ENCODE results near the gene ATP8A2.

ATP8A2 gene

DNA sequence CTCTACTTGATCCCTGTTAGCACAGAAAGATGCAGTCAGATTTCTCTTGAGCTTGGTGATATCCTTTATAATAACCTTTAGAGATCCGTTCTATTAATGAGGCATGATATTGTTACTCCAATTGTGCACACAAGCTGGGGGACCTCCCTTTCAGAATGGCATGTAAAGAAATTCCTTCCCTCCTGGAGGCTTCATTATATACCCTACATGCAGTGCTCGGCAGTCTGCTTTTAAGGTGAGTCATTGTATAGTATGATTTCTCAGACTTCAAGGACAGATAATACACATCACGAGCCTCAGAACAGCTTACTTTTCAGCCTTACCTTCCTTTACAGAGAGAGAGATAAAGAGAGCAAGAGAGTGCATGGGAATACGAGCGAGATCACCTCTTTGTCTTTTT is 261.3 kb downstream of the ATP8A2 start:
- DNase-seq, result no peak

DNA sequence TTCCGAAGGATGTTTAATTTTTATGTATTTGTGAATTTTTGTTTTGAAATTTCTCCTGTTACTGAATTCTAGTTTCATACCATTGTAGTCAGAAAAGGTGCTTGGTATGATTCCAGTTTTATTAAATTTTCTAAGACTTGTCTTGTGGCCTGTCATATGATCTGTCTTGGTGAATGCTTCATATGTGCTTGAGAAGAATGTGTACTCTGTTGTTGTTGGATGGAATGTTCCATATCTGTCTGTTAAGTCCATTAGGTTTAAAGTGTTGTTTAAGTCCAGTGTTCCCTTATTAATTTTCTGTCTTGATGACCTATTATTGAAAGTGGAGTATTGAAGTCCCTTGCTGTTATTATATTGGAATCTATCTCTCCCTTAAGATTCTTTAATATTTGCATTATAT is 273.9 kb downstream of the ATP8A2 start:
- DNase-seq, result no peak

DNA sequence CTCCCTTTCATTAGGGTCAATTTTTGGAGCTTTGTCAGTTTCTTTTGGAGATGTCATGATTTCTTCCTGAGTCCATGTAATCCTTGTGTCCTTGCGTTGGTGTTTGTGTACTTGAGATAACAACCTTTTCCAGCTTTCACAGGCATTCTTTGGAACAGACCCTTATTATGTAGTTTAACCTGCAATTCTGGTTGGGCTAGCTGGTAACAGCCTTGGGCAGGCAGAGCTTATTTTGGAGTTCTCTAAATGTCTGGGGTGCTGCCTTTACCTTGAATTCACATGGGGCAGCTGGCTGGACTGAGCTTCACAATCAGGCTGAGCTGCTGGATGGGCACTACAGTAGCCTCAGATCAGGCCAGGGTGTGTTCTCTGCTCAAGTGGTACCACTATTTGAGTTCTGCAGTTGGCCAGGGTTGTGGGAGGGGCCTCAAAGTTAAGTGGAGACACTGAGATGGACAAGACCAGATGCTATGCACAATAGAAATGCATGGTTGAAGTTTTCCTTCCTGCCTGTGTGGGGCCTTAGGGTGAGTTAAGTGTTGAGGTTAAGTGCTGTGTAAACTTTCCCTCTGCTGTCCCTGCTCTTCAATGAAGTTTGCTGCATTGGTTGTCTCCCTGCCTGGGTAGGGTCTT is 277.3 kb downstream of the ATP8A2 start:
- DNase-seq, result no peak

DNA sequence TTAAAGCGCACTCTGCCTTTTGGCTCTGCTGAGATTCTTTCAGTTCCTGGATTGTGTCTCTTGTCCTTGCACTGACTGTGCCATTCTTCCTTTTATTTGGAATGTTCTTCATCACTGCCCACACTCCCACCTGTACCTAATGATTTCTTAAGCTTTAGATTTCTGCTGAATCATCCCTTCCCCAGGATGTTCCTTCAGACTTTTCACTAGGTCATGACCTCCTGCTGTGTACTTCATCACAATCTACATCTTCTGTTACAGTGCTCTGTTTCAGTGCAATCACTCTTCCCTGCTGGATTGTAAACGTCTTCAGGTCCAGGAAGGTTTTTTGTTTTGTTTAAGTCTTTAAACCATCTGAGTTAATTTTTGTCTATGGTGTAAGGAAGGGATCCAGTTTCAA is 281.0 kb downstream of the ATP8A2 start:
- DNase-seq, result no peak

DNA sequence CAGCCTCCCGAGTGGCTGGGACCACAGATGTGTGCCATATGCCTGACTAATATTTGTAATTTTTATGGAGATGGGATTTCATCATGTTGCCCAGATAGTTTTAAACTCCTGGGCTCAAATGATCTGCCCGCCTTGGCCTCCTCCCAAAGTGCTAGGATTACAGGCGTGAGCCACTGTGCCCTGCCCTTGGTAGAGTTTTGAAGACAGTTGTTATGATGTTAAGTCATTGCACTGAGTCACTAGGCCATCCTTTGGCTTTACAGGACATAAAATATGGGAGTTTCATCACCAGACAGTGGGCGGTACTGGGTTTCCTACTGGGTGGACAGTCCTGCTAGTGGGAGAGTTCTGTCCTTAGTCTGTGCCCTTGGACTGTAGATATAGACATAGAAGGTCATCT is 282.5 kb downstream of the ATP8A2 start:
- no peak for DNase-seq

DNA sequence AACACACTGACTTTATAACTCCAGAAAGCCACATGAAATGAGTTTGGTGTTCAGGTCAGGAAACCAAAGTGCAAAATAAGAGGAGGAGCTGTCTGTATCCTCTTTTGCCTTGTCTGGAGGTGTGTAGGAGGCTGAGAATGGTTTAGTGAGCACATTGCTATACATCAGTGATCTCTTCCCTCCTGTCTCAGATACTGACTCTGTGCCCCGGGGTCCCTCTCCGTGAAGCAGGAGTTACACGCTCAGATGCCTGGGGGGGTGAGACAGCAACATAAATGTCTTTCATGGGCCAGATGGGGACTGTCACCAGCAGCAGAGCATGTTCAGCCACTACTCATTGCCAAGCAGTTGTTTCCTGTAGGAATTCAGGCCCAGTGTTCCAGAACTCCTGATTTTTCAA is 285.4 kb downstream of the ATP8A2 start:
- DNase-seq, result no peak

DNA sequence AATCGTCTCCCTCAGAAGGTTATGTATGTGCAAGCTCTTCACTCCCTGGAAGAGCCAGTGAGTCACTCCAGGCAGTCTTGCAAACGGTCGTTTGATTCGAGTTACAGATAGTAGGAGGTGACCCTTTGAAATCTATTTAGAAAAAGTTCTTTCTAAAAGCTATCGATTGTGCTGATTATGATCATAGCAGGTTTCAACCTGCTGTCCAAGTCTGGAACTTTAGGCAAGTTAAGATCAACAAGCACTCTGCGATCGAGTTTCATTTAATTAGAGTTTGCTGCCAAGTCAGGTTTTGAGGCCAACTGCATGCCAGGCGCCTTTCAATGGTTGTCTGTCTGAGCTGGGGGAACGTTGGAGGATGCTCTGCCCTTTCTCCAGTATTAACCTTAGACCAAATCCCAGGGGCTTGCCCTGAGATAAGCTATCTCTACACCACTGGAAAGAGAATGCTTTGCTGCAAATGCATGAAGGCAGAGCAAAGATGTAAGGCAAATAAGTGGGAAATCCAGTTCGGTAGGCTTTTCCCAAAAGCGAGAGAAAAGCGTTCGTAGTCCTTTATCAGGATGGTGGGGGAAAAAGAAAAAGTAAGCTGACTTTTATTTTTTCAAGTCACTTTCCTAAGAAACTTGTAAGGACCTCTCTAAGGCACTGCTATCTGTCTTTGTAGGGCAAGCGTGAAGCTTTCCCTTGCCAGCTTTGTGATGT is 287.5 kb downstream of the ATP8A2 start:
- no peak for DNase-seq

DNA sequence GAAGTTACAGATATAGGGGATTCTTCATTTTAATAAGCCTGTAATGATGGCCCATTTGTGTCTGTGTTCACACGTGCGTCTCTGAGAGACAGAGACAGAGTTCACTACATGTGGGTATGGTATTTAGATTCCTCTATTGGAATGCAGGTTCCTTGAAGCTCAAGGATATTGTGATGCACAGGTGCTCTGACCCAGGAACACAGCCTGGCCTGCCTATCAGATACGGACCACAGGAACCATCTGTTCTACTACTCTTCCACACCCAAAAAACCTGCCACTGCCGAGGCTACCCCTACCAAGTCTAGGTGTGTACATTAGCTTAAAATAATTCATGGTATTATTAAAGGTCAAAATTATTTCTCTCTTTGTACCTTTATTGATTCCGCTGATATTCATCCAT is 289.2 kb downstream of the ATP8A2 start:
- no peak for DNase-seq

DNA sequence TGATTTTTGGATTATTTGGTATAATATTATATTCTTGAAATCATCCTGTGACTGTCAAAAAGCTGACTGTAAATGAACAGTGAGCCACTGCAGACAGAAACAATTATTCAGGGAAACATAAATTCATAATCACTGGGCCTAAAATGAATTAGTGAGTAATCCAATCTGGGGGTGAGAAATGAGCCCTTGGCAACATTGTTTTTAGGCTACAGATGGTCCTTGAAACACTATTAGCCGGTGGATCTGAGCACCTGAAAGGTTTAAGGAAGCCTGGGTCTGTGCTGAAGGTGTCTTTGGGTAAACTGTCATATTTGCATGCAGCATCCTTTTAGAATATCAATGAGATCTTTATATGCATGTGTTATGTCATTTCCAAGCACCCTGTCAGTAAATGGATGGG is 290.7 kb downstream of the ATP8A2 start:
- DNase-seq, result no peak

DNA sequence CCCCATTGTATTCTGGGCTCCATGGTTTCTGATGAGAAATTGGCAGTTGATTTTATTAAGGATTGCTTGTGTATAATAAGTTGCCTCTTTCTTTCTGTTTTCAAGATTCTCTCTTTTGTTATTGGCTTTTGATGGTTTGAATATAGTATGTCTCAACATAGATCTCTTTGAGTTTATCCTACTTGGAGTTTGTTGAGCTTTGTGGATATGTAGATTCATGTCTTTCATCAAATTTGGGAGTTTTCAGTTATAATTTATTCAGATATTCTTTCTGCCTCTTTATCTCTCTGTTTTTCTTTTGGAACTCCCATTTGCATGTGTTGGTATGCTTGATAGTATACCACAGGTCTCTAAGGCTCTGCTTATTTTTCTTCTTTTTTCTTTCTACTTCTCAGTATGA is 296.6 kb downstream of the ATP8A2 start:
- no peak for DNase-seq

DNA sequence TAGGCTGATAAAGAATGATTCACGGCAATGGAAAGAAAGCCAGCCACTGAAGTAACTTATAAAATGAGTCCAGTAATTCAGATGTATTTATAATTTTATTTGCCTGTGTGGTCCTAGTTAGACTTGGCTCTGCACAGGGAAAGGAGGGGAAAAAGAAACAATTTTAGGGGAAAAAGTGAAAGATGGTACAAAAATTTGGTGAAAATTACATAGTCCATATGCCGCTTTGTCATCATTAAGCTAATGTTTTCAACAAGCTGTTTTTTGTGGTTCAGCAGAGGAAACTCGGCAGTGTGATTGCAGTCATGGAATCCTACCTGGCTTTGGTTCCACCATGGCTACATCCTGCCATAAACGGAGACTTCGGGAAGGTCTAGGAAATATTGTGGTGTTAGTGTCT is 301.9 kb downstream of the ATP8A2 start:
- DNase-seq, result no peak

DNA sequence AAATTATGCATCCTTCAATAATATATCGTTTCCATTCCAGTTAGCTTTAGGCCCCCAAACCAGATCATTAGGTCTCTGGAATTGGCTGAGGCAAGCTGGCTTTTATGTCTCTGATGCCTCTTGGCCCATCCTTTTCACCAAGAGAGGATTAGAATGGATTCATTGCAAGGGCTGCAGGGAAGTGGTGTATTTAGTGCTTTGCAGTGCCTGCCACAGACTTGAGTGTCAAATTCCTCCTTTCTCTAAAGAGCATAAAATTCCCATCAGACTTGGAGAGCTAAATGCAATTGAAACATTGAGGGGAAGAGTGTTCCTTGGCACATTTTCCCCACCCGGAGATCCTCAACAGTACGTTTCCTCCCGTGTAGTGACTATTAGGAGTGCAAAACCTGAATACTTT is 302.6 kb downstream of the ATP8A2 start:
- no peak for DNase-seq

DNA sequence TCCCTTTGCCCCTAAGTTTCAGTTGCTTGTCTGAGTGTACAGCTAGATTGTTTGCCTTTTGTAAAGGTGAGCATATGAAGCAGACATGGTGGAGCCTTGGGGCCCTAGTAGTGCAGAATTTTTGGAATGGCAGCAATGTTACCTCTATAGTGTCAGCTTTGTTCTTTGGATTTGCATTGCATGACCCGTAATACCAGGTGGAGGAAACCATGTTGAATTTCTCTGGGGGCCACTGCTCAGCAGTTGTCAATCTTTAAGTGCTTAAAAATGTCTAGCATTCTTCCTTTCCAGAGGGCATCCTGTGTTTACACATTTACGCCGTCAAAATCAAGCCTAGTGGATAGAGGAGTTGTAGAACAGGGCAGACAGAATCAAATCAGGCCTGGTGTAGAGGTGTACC is 303.3 kb downstream of the ATP8A2 start:
- no peak for DNase-seq

DNA sequence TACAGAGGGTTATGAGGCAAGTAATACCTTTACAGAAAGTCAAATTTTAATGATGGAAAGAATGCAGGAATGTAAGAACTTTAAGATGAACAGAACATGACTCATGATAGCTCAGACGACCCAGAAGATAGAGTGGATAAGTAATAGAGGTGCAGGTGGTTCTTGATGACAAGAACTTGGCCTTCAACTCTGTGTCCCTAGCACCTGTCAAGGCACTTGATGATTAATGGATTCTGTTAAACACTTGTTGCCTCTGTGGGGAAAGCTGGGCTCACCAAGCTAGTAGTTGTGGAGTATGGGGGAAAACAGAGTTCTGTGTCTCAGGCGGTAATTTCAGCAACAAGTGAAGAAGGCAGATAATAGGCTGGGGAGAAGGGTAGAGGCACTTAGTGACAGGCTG is 306.2 kb downstream of the ATP8A2 start:
- DNase-seq, result no peak

DNA sequence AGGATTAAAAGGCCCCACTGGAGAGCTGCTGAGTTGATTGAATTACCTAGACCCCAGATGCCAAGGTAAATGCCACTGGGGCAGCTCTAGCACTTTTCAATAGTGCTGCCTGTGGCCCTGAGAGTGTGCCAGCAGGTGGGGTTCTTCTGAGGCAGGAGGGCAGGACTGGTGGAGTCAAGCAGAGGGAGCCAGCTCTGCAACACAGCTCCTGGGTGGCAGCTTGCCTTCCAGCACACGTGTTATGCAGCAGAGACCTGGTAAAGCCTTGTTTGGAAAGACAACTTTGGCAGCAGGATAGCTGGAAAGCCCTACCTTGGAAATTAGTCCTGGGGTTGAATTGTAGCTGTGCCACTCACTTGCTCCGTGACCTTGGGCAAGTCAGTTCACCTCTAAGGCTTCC is 306.6 kb downstream of the ATP8A2 start:
- peak in 3 of 6 experiments; percentile 3 to 10 (median 5) for DNase-seq

DNA sequence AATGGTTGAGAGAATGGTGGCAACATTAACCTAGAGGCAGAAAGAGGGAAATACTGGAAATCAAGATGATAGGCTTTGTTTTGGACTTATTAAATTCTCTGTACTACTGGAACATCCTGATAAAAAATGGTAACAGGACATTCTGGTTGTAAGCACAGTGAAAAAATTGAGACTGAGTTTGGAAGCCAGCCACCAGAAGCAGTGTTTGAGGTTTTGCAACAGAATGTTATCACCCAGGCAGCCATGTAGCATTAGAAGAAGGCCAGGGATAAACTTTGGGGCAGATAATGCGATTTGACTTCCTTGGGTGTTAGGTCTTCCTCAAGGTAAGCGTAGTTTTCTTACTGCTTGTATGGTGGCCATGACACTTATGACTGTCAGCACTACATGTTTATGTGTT is 307.4 kb downstream of the ATP8A2 start:
- DNase-seq, result no peak

DNA sequence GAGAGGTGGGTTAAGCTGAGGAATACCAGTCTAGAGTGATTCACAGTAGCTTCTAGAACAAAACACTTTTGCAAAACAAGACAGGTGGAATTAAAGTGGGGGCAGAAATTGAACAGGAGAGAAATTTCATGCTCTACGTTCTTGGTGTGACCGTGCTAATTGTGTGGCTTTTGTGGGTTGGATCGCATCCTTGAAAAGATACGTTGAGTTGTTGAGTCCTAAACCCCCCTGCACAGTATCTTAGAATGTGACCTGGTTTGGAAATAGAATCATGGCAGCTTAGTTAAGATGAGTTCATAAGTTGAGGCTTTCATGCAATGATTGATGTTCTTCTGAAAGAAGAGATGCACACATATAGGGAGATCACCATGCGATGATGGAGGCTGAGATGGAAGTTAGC is 308.2 kb downstream of the ATP8A2 start:
- no peak for DNase-seq

DNA sequence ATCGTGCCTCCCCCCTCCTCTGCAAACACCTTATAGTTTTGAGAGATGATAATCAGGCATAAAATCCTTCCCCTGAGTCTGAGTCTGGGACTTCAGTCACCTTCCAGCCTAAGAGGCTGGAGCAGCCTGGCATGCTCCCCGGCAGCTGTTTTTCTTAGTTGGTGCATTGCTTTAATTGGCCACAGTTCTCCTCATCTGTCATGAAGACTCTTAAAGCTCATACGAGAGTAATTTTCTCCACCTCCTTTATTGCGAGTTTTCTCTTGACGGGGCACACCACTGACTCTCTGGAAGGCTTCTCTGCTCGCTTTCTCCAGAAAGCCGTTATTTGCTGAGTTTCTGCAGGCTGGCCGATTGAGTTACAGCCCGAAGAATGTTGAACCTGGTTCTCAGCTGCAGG is 310.5 kb downstream of the ATP8A2 start:
- DNase-seq, result no peak

DNA sequence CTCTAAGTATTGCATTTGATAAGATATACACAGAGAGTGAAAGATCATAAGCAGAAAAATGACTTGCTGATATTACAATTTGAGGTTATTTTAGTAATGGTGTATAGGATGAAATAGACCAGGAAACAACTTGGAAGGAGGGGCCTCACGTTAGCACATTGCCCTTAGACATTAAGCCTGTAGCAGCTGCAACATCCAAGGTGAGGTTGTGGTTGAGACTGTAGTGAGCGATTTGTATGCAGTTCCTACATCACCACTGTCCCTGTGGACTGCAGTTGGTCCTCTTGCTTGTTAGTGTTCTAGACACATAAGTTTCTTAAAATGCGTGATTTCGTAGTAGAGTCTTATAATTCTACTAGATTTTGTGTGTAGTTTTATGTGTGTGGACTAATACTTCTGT is 311.3 kb downstream of the ATP8A2 start:
- no peak for DNase-seq

DNA sequence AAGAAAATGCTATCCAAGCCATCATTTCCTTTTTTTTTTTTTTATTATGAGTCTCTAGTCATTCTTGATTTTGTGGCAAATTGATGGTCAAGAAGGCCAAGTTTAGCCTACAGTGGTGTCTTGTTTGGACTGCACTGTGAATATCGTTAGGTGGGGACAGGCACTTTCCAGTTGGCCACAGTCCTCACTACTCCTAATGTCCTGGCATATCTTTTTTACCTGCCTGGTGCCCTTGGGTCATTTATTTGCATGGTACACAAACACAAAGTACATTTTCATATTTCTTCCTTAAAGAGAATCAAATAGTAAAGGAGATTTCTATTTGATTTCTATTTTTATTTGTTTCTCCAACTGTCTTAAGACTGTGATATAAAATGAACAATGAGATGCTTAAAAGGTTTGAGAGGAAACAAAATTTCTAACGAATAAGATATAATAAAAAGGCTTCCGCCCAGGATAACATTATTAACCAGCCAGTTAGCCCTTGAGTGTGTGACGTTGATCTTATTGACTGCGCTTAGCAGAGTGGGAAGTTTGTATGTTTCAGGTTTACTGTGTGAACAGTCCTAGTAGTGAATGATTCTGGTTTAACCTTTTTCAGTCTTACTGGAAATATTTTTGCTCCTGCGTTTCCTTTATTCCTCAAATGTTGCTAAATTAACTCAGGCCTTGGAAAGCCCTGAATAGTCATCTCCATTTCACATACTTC is 312.0 kb downstream of the ATP8A2 start:
- DNase-seq, result no peak

DNA sequence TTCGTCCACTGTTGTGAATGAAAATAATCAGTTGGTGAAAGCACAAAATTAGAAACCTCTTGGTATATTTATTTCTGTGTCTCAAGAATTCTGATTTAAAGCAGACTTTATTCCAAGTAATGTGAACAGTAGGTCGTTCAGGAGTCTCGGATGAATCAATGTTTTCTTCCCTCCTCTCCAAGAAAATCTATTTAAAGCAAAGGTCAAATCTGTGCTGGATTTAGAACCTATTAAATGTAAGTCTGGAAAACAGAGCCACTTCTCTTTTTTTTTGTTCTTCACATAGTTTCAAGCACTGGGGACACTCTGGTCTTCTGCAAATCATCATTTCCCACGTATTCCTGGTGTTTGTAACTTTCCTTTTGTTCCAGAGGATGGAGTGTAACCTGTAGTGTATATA is 312.7 kb downstream of the ATP8A2 start:
- no peak for DNase-seq

DNA sequence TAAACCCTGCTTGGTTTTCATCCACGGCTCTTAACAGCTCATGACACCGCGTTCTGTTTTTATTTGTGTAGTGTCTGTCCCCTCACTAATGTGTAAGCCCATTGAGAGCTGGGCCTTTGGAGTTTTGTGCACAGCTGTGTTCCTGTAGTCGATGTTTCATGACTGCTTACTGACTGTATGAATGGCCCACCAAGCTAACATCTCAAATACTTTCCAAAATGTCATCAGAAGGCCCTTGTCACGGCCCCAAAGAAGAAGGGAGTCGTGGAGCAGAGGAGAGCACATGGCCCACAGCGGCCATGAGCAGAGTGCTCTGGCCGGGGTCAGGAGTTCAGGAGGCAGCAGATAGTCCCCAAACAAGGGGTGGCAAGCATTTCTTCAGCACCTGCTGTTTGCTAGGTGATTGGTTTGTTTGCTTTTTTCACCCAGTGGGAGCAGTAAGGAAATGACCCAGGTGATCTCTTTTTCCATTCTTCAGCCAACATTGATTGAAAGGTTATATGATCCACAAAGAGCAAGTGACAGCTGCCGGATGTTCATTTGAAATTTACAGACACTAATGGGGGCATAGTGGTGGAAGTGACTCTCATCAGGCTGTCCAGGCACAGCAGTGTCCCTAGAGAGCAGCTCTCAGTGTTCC is 315.2 kb downstream of the ATP8A2 start:
- DNase-seq, result no peak

DNA sequence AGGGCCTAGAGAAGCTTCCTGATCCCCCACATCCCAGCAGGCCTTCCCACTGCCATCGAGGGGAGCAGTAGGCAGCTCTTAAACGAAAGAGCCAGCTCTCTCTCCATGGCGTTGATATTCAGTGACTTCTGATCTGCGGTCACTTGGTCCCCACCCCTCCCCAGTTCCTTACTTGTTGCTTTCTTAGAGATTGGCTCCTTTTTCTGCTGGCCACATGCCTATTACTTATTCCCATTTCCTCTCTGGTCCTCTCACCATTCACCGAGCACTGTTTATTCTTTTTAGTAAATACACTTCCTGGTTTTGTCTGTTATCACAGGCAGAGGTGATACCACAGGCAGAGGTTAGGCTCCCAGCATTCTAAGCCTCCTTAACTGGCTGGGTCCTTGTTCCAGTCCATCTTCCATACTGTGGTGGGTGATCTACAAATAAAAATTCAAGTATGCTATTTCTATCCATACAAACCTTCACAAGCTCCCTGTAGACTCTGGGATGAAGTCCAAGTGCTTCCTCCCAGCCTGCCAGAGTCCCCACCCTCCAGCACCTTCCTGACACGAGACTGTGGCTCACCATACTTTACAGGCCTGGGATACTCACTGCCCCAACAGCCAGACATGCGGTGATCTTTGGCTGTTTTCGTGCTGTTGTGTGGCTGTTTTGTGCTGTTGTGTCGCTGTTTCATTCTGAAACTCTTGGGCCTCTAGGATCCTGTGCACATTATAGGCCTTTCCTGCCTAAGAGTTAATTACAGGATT is 315.9 kb downstream of the ATP8A2 start:
- no peak for DNase-seq
